Measurements from ENCODE around the gene RASGRP3. TPM values are rescaled to one million over a fixed set of nuclear protein-coding genes. Genes with fewer than 3 reads are reported as not detected.

The RASGRP3 gene
- polyA plus RNA-seq, 2 of the 4 experiments (the other 2 are of a cell fraction): 1.5 to 1.7 TPM

- CTCF ChIA-PET: interaction anchor here (0.6 to 3.6 kb wide), 33 partner anchors 9 to 1069 kb away, joined by 3 to 20 read pairs (median 4); partner anchors contain the start of genes FAM98A and RASGRP3
- Histone ChIP-seq H3K4me2 (no peak overlapping the region), H3K9me3 (no peaks in the 10 kb centered on the region), H3K4me1 (no peaks in the 10 kb centered on the region), H3K27ac (no peak overlapping the region), H3K4me3 (no peak overlapping the region)
- TF ChIP-seq KDM5A (IDR thresholded peaks at IDR 0.05) (no peak; the same call in 1 of the 2 replicates), RAD21 (conservative IDR thresholded peaks at IDR 0.05 in 1 of 2, IDR thresholded peaks at IDR 0.05 in 1 of 2) (peak; percentile 93 to 96), CTCF (IDR thresholded peaks at IDR 0.05) (peak; percentile 99), CBX8 (IDR thresholded peaks at IDR 0.05) (no peak), FOSB (CRISPR knock-in tag; IDR thresholded peaks at IDR 0.05) (no peak), SMC3 (IDR thresholded peaks at IDR 0.05) (peak; percentile 91)
- TF ChIP-seq, protein P1, sequence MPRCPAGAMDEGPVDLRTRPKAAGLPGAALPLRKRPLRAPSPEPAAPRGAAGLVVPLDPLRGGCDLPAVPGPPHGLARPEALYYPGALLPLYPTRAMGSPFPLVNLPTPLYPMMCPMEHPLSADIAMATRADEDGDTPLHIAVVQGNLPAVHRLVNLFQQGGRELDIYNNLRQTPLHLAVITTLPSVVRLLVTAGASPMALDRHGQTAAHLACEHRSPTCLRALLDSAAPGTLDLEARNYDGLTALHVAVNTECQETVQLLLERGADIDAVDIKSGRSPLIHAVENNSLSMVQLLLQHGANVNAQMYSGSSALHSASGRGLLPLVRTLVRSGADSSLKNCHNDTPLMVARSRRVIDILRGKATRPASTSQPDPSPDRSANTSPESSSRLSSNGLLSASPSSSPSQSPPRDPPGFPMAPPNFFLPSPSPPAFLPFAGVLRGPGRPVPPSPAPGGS (IDR thresholded peaks at IDR 0.05): no peak
- 27% methylated on average over 2 of the region's 2 CpGs for WGBS (ENCODE audit: missing lambda C conversion rate)
- DNase-seq (ENCODE audit: low read depth in 1 of 2, low spot score in 1 of 2): peak in 1 of 2 experiments; percentile 46
- peak; percentile 88 for FAIRE-seq
- POLR2A ChIA-PET: no interaction called here
- peak in 1 of 2 experiments; percentile 62; a peak in 3 of 6 replicates for ATAC-seq
These were observed 106.9 kb downstream of the RASGRP3 start for GRCh38 chr2:33583194-33583938.

DNA sequence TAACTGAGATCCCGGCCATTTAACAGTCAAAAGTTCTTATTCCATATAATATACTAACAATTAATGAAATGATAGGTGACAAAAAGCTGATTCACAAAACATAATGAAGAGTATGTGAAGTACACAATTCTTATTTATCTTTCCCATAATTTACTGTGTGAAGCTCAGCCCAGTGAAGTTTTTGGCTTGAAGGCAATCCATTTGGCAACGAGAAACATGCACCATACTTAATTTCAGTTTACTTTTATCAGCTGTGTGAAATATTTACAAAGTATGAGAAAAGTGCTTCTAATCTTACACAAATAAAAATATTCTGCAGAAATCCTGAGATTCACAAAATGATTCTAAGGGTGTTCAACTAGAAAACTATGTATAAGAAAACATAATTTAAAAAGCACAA is 110.3 kb downstream of the RASGRP3 start:
- CTCF ChIA-PET: no interaction called here
- ATAC-seq (no peak), FAIRE-seq (no peak), DNase-seq (ENCODE audit: low read depth in 1 of 2, low spot score in 1 of 2) (no peak)
- H3K27ac ChIP-seq: no peak overlapping the region
- no peak overlapping the region for H3K4me3 ChIP-seq
- POLR2A ChIA-PET: no interaction called here
- H3K9me3 ChIP-seq: no peaks in the 10 kb centered on the region
- no peaks in the 10 kb centered on the region for H3K4me1 ChIP-seq
- TF ChIP-seq MAZ (IDR thresholded peaks at IDR 0.05; ENCODE audit: borderline replicate concordance, low read depth, low read length) (no peak), EHMT2 (IDR thresholded peaks at IDR 0.05; ENCODE audit: low read depth) (no peak), ZSCAN20 (CRISPR knock-in tag; IDR thresholded peaks at IDR 0.05) (no peak), HOXB13 (CRISPR knock-in tag; IDR thresholded peaks at IDR 0.05; ENCODE audit: low read depth) (no peak), FOSL2 (IDR thresholded peaks at IDR 0.05) (no peak), FOSL2 (CRISPR knock-in tag; IDR thresholded peaks at IDR 0.05) (no peak), HOXB5 (CRISPR knock-in tag; IDR thresholded peaks at IDR 0.05) (no peak), CHD2 (IDR thresholded peaks at IDR 0.05; ENCODE audit: low read length, partially characterized antibody) (no peak), JUN (IDR thresholded peaks at IDR 0.05) (no peak), NPAS2 (CRISPR knock-in tag; IDR thresholded peaks at IDR 0.05; ENCODE audit: borderline replicate concordance) (no peak), HEYL (CRISPR knock-in tag; IDR thresholded peaks at IDR 0.05) (no peak), TP53 (CRISPR knock-in tag; IDR thresholded peaks at IDR 0.05) (no peak), HMGXB4 (CRISPR knock-in tag; IDR thresholded peaks at IDR 0.05; ENCODE audit: borderline replicate concordance) (no peak), BHLHE40 (IDR thresholded peaks at IDR 0.05; ENCODE audit: low read depth, low read length) (no peak), ZFP36 (IDR thresholded peaks at IDR 0.05; ENCODE audit: borderline replicate concordance, partially characterized antibody) (no peak), HDAC2 (IDR thresholded peaks at IDR 0.05) (no peak), POLR2A (IDR thresholded peaks at IDR 0.05; ENCODE audit: low read length) (no peak), MYC (IDR thresholded peaks at IDR 0.05; ENCODE audit: borderline replicate concordance, low read length) (no peak), CBX8 (IDR thresholded peaks at IDR 0.05) (no peak), JUNB (IDR thresholded peaks at IDR 0.05) (no peak), CHD4 (IDR thresholded peaks at IDR 0.05; ENCODE audit: borderline replicate concordance) (no peak)
- WGBS (ENCODE audit: missing lambda C conversion rate): 89% methylated on average over 2 of the region's 2 CpGs
- no peak overlapping the region for H3K4me2 ChIP-seq
